ENCODE measurements around the gene PMCH. TPM values are rescaled to one million over a fixed set of nuclear protein-coding genes. Genes with fewer than 3 reads are reported as not detected.
"Not testable (repeated sequence)": the region's sequence is repeated elsewhere in the genome, so short reads cannot be mapped to it uniquely, and the experiment has no call there.

The PMCH gene, protein sequence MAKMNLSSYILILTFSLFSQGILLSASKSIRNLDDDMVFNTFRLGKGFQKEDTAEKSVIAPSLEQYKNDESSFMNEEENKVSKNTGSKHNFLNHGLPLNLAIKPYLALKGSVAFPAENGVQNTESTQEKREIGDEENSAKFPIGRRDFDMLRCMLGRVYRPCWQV
- total RNA-seq (1.1 and 1.8 TPM in 2 replicates), polyA plus RNA-seq (0.19 and 0.22 TPM in 2 replicates), polyA minus RNA-seq (0.41 TPM in 1 of 2 replicates, not detected in the other), Bru-seq, nascent RNA (percentile 42 among the genes with signal in this experiment), BruChase-seq, experiment 1, labeled RNA remaining after a 6-hour chase (percentile 48 among the genes with signal in this experiment), BruChase-seq, experiment 2, labeled RNA remaining after a 2-hour chase (percentile 21 among the genes with signal in this experiment)
- polyA plus RNA-seq (2011; cell fraction: cytosol; rRNA removed): 0.46 and 0.73 TPM in 2 replicates
- polyA plus RNA-seq (2011; cell fraction: nucleus; rRNA removed): 0.57 and 0.78 TPM in 2 replicates
- polyA plus RNA-seq (2012): 0.59 and 2.1 TPM in 2 replicates
- polyA minus RNA-seq (2011; cell fraction: cytosol; rRNA and poly(A)+ RNA removed): not detected
- not detected in 2 replicates for polyA minus RNA-seq (2011; cell fraction: nucleus; rRNA and poly(A)+ RNA removed)
- long read RNA-seq, transcript PMCH-201 (3 exons, 766 nt): major isoform, 8 of 8 reads
- long read RNA-seq, partial matches to known transcripts: 0 of 8 reads
- long read RNA-seq, other reads (novel, unspliced or antisense): 0 of 8 reads

DNA sequence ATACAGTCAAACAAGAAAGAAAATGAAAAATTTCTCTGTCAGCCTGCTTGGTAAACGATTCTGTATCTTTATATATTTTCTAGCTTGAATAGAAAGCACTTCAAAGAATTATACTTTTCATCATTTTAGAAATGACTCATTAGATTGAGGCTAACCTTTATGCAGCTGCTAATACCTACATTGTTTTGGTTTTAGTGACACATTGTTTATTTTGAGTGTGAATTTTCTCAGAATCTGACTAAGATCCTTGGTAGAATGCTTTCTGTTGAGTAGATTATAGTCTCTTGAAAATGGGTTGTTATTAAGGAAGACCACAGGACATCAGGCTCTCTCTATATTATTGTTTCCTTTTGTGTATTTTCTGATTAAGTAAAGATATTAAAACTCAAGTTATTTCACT is at the start of gene PMCH:
PMCH (minus strand) TSS at position 45 of the 400 bp plus-strand sequence. CDS start 63 bp downstream, outside the sequence.
- Histone ChIP-seq H3K79me2 (ENCODE audit: control insufficient read depth, insufficient read depth, low read length) (no peaks in the 10 kb centered on the region), H3K4me3 (replicated peaks in 1 of 3; ENCODE audit: insufficient read depth in 1 of 3, low read depth in 1 of 3, low read length in 3 of 3) (no peak within 1 kb of the TSS), H3K9me3 (replicated peaks; ENCODE audit: control insufficient read depth, insufficient read depth, low read length) (no peaks in the 10 kb centered on the region), H3K27me3 (ENCODE audit: control insufficient read depth in 2 of 2, insufficient read depth in 2 of 2, low read length in 2 of 2) (no peaks in the 10 kb centered on the region), H3K4me1 (ENCODE audit: control insufficient read depth, extremely low read depth, insufficient read depth, low read length) (peaks cover 26% of the 10 kb centered on the region), H3K9me1 (replicated peaks; ENCODE audit: control insufficient read depth, extremely low read depth, insufficient read depth, low read length) (no peaks in the 10 kb centered on the region), H3K9ac (replicated peaks; ENCODE audit: extremely low read depth, insufficient read depth, low read length) (peak within 1 kb of the TSS; percentile 23), H2AFZ (ENCODE audit: low read depth, low read length) (no peak within 1 kb of the TSS), H3K4me2 (ENCODE audit: insufficient read depth, low read length) (peak within 1 kb of the TSS; percentile 71), H3K36me3 (ENCODE audit: control insufficient read depth in 2 of 2, extremely low read depth in 1 of 2, insufficient read depth in 2 of 2, low read length in 2 of 2) (no peaks in the 10 kb centered on the region), H4K20me1 (replicated peaks; ENCODE audit: control insufficient read depth, extremely low read depth, insufficient read depth, low read length) (no peaks in the 10 kb centered on the region), H3K27ac (ENCODE audit: insufficient read depth, low read depth, low read length) (peak within 1 kb of the TSS; percentile 60)
- TF ChIP-seq GATA2 (IDR thresholded peaks at IDR 0.05; ENCODE audit: insufficient read depth, insufficient read length, low read depth, low read length): peak; percentile 50
- TF ChIP-seq POLR2AphosphoS5 (IDR thresholded peaks at IDR 0.05; ENCODE audit: insufficient read depth, low read depth, low read length): no peak
- TF ChIP-seq MYC (IDR thresholded peaks at IDR 0.05; ENCODE audit: low read depth, low read length): no peak
- TF ChIP-seq FOS (IDR thresholded peaks at IDR 0.05; ENCODE audit: borderline replicate concordance, insufficient read depth, low read length): peak; percentile 89
- TF ChIP-seq JUN (IDR thresholded peaks at IDR 0.05; ENCODE audit: borderline replicate concordance, insufficient read depth, insufficient read length, low read depth): peak; percentile 85
- peak; percentile 71 for FAIRE-seq
- intact Hi-C loops (cut with micrococcal nuclease) (loop anchor here (1.0 kb wide), 1 partner anchor 15 kb away; no protein-coding TSS in a partner anchor), dilution Hi-C loops (cut with MboI; ENCODE audit: extremely low pct_ligation_motif_present, low sequenced_read_pairs) (no loop called here)
- ChIA-PET CTCF (interaction anchor here (0.9 kb wide), 1 partner anchor 10 kb away, joined by 4 read pairs; no protein-coding TSS in a partner anchor), POLR2A (no interaction called here)
- BruUV-seq (replicated peaks): no TSS peak
- DNase-seq (ENCODE audit: low read depth, low spot score): peak; percentile 87

GRCh38 chr12:102240859-102241258 is 43.2 kb upstream of the PMCH start:
- H3K36me3 ChIP-seq (ENCODE audit: control insufficient read depth in 2 of 2, extremely low read depth in 1 of 2, insufficient read depth in 2 of 2, low read length in 2 of 2); H3K79me2 ChIP-seq (ENCODE audit: control insufficient read depth, insufficient read depth, low read length); H3K9ac ChIP-seq (replicated peaks; ENCODE audit: extremely low read depth, insufficient read depth, low read length); DNase-seq (ENCODE audit: low read depth, low spot score); H3K4me1 ChIP-seq (ENCODE audit: control insufficient read depth, extremely low read depth, insufficient read depth, low read length); H3K27ac ChIP-seq (ENCODE audit: insufficient read depth, low read depth, low read length); H4K20me1 ChIP-seq (replicated peaks; ENCODE audit: control insufficient read depth, extremely low read depth, insufficient read depth, low read length); H3K27me3 ChIP-seq (ENCODE audit: control insufficient read depth in 2 of 2, insufficient read depth in 2 of 2, low read length in 2 of 2); dilution Hi-C loops (cut with MboI; ENCODE audit: extremely low pct_ligation_motif_present, low sequenced_read_pairs); H3K9me3 ChIP-seq (replicated peaks; ENCODE audit: control insufficient read depth, insufficient read depth, low read length); H2AFZ ChIP-seq (ENCODE audit: low read depth, low read length); H3K4me3 ChIP-seq (replicated peaks in 1 of 3; ENCODE audit: insufficient read depth in 1 of 3, low read depth in 1 of 3, low read length in 3 of 3); BruUV-seq (replicated peaks); FAIRE-seq; POLR2A ChIA-PET; H3K4me2 ChIP-seq (ENCODE audit: insufficient read depth, low read length); intact Hi-C loops (cut with micrococcal nuclease); H3K9me1 ChIP-seq (replicated peaks; ENCODE audit: control insufficient read depth, extremely low read depth, insufficient read depth, low read length): not testable (repeated sequence)
- CTCF ChIA-PET: interaction anchor here (0.9 kb wide), 1 partner anchor 244 kb away, joined by 3 read pairs; no protein-coding TSS in a partner anchor
